Kidney (tissue), 14 donors: ENCODE measurements around the gene ST8SIA1. TPM values are rescaled to one million over a fixed set of nuclear protein-coding genes. Genes with fewer than 3 reads are reported as not detected.

ENCODE experiments used
- DNase-seq, 5 donors: peaks; one replicate each; pipeline ENCODE4 v3.0.0-alpha.2; 2013 to 2020
- FAIRE-seq: peaks from 2 replicates; lab custom pipeline; 2012; peaks lifted over from hg19 to GRCh38; lab: Jason Lieb, UNC
- H3K27ac ChIP-seq, 2 donors: one replicate each; pipeline ENCODE4 v1.7.0; 2013; ENCODE audit warnings: low read depth in 2 of 2, low read length in 2 of 2, inconsistent platforms in 1 of 2
- H3K27me3 ChIP-seq: one replicate; pipeline ENCODE4 v1.7.1; 2013; ENCODE audit warnings: low read length, inconsistent platforms; ENCODE audit not compliant: control insufficient read depth, insufficient read depth
- H3K36me3 ChIP-seq, 3 donors: one replicate each; pipeline versions ENCODE4 v1.7.0 to v1.7.1; 2013; ENCODE audit warnings: low read length in 3 of 3, control low read depth in 1 of 3, inconsistent platforms in 1 of 3; ENCODE audit not compliant: insufficient read depth in 3 of 3, control insufficient read depth in 2 of 3
- H3K4me1 ChIP-seq, 3 donors: one replicate each; pipeline versions ENCODE4 v1.7.0 to v1.7.1; 2013; ENCODE audit warnings: low read length in 3 of 3, inconsistent platforms in 1 of 3, low read depth in 1 of 3; ENCODE audit not compliant: control insufficient read depth in 2 of 3, insufficient read depth in 2 of 3
- H3K4me3 ChIP-seq, 3 donors: one replicate each; pipeline versions ENCODE4 v1.7.0 to v1.8.1; 2013; ENCODE audit warnings: low read length in 3 of 3, control low read depth in 1 of 3, inconsistent platforms in 1 of 3
- H3K9ac ChIP-seq, 3 donors: one replicate each; pipeline versions ENCODE4 v1.7.0 to v1.7.1; 2013; ENCODE audit warnings: low read length in 3 of 3, control low read depth in 1 of 3, inconsistent platforms in 1 of 3
- H3K9me3 ChIP-seq, 3 donors: one replicate each; pipeline versions ENCODE4 v1.7.0 to v1.7.1; 2013; ENCODE audit warnings: low read length in 3 of 3, control low read depth in 1 of 3, inconsistent platforms in 1 of 3; ENCODE audit not compliant: control insufficient read depth in 2 of 3, insufficient read depth in 1 of 3
- intact Hi-C: fragments of 100-400 bp; cut with DNase I; formaldehyde crosslinking; loops from one replicate; pipeline ENCODE4 v1.11.1; 2022
- polyA plus RNA-seq: library from polyadenylated mRNA; stranded (reverse); fragments of 350-450 nt; fragmentation: Illumina TruSeq; extraction: RNeasy Lipid Tissue Mini Kit (QIAGEN cat#74804); gene quantifications from one replicate; pipeline ENCODE4 v1.2.3, GENCODE V29; 2014; ENCODE audit warnings: low read depth, low replicate concordance; ENCODE audit not compliant: insufficient read depth
- total RNA-seq: library from RNA; stranded (reverse); fragmentation: NEBNext Ultra II Directional; extraction: Animal tissue kit (Norgen Biotek cat#: 25700); gene quantifications from one replicate; pipeline ENCODE4 v1.2.1, GENCODE V29; 2021
- TF ChIP-seq, protein P1 (sequence below): IDR thresholded peaks from 3 replicates; pipeline ENCODE4 v1.5.1; 2012; ENCODE audit warnings: mild to moderate bottlenecking, moderate library complexity, borderline replicate concordance; ENCODE audit not compliant: insufficient read depth; ENCODE audit errors: extremely low read depth
- donor health status: control.
- donor health status: control.
- donor health status: control.
- donor health status: control.
- donor health status: control.
- donor health status: DM: yes; HTN: yes; CAD: no.
- donor health status: Normal renal cell carcinoma (clear cell type).

The ST8SIA1 gene
- total and polyA plus RNA-seq, 2 donors from 2014 or later, result 2.8 to 4.7 TPM

DNA sequence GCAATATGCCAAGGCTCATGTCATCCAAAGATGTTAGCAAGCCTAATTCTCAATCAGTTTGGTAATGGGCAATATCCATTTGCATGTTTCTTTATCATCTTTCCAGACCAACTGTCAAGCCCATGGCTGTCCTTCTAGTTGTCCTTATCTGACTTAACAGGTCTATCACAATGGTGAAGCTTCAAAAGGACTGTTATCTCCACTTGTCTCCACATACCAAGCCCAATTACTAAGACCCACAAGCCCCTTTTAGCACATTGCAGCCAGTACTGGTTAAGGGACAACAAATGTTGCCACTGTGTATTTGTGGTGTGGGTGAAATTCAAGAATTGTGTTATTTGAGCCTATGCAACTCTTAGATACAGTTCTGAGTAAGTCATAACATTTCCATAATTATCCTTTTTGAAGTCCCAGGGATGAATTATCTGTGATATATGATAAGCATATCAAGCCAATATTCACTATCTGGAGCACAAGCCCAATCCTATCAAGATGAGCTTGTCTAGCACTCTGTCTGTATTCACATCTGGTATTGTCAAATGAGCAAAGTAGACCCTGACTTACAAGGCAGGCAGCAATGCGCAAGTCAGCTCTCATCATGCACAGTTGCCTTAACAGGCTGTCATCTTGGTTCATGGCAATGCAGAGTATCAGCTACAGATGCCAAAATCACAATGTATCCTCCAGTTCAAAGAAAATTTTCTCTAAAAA lies 19.3 kb upstream of the ST8SIA1 start:
- FAIRE-seq (no peak), DNase-seq (no peak)
- Histone ChIP-seq H3K36me3 (no peaks in the 10 kb centered on the region), H3K9ac (no peak overlapping the region), H3K4me1 (no peaks in the 10 kb centered on the region), H3K9me3 (no peaks in the 10 kb centered on the region), H3K27ac (no peak overlapping the region), H3K27me3 (no peaks in the 10 kb centered on the region), H3K4me3 (no peak overlapping the region)
- intact Hi-C loops, result no loop called here
- TF ChIP-seq, protein P1, sequence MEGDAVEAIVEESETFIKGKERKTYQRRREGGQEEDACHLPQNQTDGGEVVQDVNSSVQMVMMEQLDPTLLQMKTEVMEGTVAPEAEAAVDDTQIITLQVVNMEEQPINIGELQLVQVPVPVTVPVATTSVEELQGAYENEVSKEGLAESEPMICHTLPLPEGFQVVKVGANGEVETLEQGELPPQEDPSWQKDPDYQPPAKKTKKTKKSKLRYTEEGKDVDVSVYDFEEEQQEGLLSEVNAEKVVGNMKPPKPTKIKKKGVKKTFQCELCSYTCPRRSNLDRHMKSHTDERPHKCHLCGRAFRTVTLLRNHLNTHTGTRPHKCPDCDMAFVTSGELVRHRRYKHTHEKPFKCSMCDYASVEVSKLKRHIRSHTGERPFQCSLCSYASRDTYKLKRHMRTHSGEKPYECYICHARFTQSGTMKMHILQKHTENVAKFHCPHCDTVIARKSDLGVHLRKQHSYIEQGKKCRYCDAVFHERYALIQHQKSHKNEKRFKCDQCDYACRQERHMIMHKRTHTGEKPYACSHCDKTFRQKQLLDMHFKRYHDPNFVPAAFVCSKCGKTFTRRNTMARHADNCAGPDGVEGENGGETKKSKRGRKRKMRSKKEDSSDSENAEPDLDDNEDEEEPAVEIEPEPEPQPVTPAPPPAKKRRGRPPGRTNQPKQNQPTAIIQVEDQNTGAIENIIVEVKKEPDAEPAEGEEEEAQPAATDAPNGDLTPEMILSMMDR, result no peak

DNA sequence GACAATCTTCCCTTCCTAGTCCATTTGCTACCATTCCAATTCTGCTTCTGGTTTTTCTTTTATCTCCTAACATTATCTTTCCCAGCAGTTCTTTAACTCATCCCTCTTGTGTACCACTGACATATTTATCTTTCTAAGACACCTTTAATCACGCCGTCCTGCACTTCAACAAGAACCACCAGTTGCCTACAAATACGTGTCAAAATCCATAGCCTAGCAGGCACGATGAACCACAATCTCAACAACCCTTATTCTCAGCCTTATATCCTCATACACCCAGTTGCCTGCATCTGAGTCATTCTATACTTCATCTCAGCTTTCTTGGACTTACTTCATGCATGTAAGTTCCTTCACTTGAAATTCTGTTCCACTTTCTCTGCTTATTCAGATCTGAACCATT lies 16.4 kb upstream of the ST8SIA1 start:
- no peaks in the 10 kb centered on the region for H3K27me3 ChIP-seq
- no peak for FAIRE-seq
- no peaks in the 10 kb centered on the region for H3K9me3 ChIP-seq
- H3K27ac ChIP-seq, result no peak overlapping the region
- TF ChIP-seq, protein P1, result no peak
- DNase-seq, result no peak
- no peaks in the 10 kb centered on the region for H3K36me3 ChIP-seq
- intact Hi-C loops, result no loop called here
- no peaks in the 10 kb centered on the region for H3K4me1 ChIP-seq
- no peak overlapping the region for H3K4me3 ChIP-seq
- H3K9ac ChIP-seq, result no peak overlapping the region

DNA sequence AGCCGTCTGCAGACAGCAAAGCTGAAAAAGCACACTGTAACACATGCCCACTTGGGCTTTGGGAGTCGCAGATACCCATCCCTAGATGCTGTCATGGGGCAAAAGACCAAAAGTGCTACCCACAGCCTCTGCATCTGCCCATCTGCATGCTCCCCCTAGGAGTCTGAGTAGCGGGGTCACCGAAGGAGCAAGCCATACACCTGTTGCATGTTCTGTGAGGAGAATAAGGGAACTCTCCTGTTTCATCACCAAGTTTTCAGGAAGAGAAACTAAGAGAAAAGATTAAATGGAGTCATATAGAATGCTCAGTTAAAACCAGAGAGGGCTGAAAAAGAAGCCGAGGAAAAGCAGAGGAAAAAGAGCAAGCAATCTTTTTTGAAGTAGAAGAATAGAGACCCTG lies 13.7 kb upstream of the ST8SIA1 start:
- Histone ChIP-seq H3K9me3 (no peaks in the 10 kb centered on the region), H3K27ac (no peak overlapping the region), H3K36me3 (no peaks in the 10 kb centered on the region), H3K27me3 (no peaks in the 10 kb centered on the region), H3K9ac (no peak overlapping the region), H3K4me1 (no peaks in the 10 kb centered on the region), H3K4me3 (no peak overlapping the region)
- DNase-seq (no peak), FAIRE-seq (no peak)
- intact Hi-C loops, result no loop called here
- TF ChIP-seq, protein P1, result no peak
